DND-41 (cell line): ENCODE measurements around the gene COA5.

Source experiments
- ATAC-seq: fragments of 200-7000 bp; cut with Tn5 transposase; 3 replicates; pipeline ENCODE4 v1.9.1; 2021; ENCODE audit warnings: low read depth; ENCODE audit not compliant: insufficient read depth
- DNase-seq: peaks from one replicate; pipeline ENCODE4 v3.0.0-alpha.2; 2020
- H2AFZ ChIP-seq: 2 replicates; pipeline ENCODE4 v1.6.0; 2012; ENCODE audit warnings: low read depth, low read length
- H3K27ac ChIP-seq: 2 replicates; pipeline ENCODE4 v1.5.1; 2012; ENCODE audit warnings: low read length, inconsistent platforms
- H3K27me3 ChIP-seq: fragments of 200-600 bp; sonication (generic); 2 replicates; pipeline ENCODE4 v1.6.0; 2012; ENCODE audit warnings: low read length, mild to moderate bottlenecking, inconsistent platforms; ENCODE audit not compliant: insufficient read depth, poor library complexity
- H3K36me3 ChIP-seq: 2 replicates; pipeline ENCODE4 v1.5.1; 2012; ENCODE audit warnings: low read length, inconsistent platforms; ENCODE audit not compliant: insufficient read depth
- H3K4me1 ChIP-seq: 2 replicates; pipeline ENCODE4 v1.5.1; 2012; ENCODE audit warnings: mild to moderate bottlenecking, low read length; ENCODE audit not compliant: insufficient read depth
- H3K4me2 ChIP-seq: 2 replicates; pipeline ENCODE4 v1.6.0; 2012; ENCODE audit warnings: mild to moderate bottlenecking, moderate library complexity, low read length, inconsistent platforms; ENCODE audit not compliant: insufficient read depth
- H3K4me3 ChIP-seq, 2 experiments: fragments of 200-600 bp in 1 of 2; shearing (Covaris generic) in 1 of 2; 2 replicates each; pipeline ENCODE4 v1.5.1; 2012 to 2016; ENCODE audit warnings: inconsistent platforms in 2 of 2, low read length in 2 of 2, mild to moderate bottlenecking in 2 of 2, low read depth in 1 of 2, moderate library complexity in 1 of 2
- H3K79me2 ChIP-seq: 2 replicates; pipeline ENCODE4 v1.6.0; 2012; ENCODE audit warnings: low read length, inconsistent platforms; ENCODE audit not compliant: insufficient read depth
- H3K9ac ChIP-seq: 2 replicates; pipeline ENCODE4 v1.6.0; 2012; ENCODE audit warnings: low read depth, mild to moderate bottlenecking, inconsistent platforms, low read length, moderate library complexity
- H3K9me3 ChIP-seq: 2 replicates; pipeline ENCODE4 v1.5.1; 2012; ENCODE audit warnings: low read length, moderate library complexity, mild to moderate bottlenecking, inconsistent platforms; ENCODE audit not compliant: insufficient read depth, severe bottlenecking
- H4K20me1 ChIP-seq: 2 replicates; pipeline ENCODE4 v1.6.0; 2012; ENCODE audit warnings: low read length; ENCODE audit not compliant: insufficient read depth
- CTCF ChIP-seq: IDR thresholded peaks from 2 replicates; pipeline ENCODE4 v1.5.1; 2012; ENCODE audit warnings: borderline replicate concordance, low read length, moderate library complexity, mild to moderate bottlenecking; ENCODE audit not compliant: poor library complexity, severe bottlenecking; ENCODE audit errors: extremely low read depth
- EZH2 ChIP-seq: IDR thresholded peaks from 3 replicates; pipeline ENCODE4 v1.6.1; 2012; ENCODE audit warnings: borderline replicate concordance, low read depth, mild to moderate bottlenecking, moderate library complexity, low read length, inconsistent platforms; ENCODE audit not compliant: severe bottlenecking

COA5 gene

GRCh38 chr2:98571121-98571701, 37.1 kb downstream of the COA5 start:
- peaks cover 79% of the 10 kb centered on the region for H3K36me3 ChIP-seq
- no peak overlapping the region for H2AFZ ChIP-seq
- H3K4me3 ChIP-seq = no peak overlapping the region
- H3K9ac ChIP-seq = no peak overlapping the region
- ATAC-seq (no peak), DNase-seq (no peak)
- H3K79me2 ChIP-seq = no peaks in the 10 kb centered on the region
- no peak overlapping the region for H3K4me2 ChIP-seq
- no peaks in the 10 kb centered on the region for H3K9me3 ChIP-seq
- H4K20me1 ChIP-seq = no peaks in the 10 kb centered on the region
- H3K27ac ChIP-seq = no peak overlapping the region
- no peaks in the 10 kb centered on the region for H3K27me3 ChIP-seq
- TF ChIP-seq EZH2 = no peak
- no peak for TF ChIP-seq CTCF
- no peaks in the 10 kb centered on the region for H3K4me1 ChIP-seq

DNA sequence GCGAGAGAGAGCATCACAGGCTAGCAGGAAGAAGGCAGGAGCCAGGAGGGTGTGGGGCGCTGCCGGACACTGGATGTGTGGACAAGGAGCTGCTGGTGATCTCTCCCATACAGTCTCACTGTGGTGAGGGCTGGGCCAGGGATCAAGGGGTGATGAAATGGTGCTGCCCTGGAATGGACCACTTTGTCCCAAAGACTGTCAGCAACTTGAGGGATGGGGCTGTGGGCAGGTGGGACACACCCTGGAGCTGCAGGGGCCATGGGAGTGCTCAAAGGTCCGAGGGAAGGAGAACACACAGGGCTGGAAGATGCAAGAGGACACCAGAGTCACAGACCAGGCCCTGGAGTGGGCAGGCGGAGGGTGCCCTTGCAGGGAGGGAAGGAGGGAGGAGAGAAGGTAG, 38.0 kb downstream of the COA5 start:
- TF ChIP-seq EZH2 (no peak), CTCF (no peak)
- Histone ChIP-seq H3K27me3 (no peaks in the 10 kb centered on the region), H3K4me3 (no peak overlapping the region), H2AFZ (no peak overlapping the region), H3K36me3 (peaks cover 87% of the 10 kb centered on the region), H4K20me1 (no peaks in the 10 kb centered on the region), H3K27ac (no peak overlapping the region), H3K9ac (no peak overlapping the region), H3K4me1 (peaks cover 5% of the 10 kb centered on the region; the same call in 1 of the 2 replicates), H3K79me2 (no peaks in the 10 kb centered on the region), H3K4me2 (no peak overlapping the region), H3K9me3 (no peaks in the 10 kb centered on the region)
- no peak for ATAC-seq
- DNase-seq = no peak

- ATAC-seq (no peak), DNase-seq (no peak)
- no peaks in the 10 kb centered on the region for H3K9me3 ChIP-seq
- peaks cover 91% of the 10 kb centered on the region for H3K36me3 ChIP-seq
- no peaks in the 10 kb centered on the region for H3K27me3 ChIP-seq
- no peak overlapping the region for H2AFZ ChIP-seq
- H3K79me2 ChIP-seq = no peaks in the 10 kb centered on the region
- no peak for TF ChIP-seq EZH2
- no peak for TF ChIP-seq CTCF
- H3K4me1 ChIP-seq = peaks cover 10% of the 10 kb centered on the region
- no peak overlapping the region for H3K27ac ChIP-seq
- no peaks in the 10 kb centered on the region for H4K20me1 ChIP-seq
- no peak overlapping the region for H3K9ac ChIP-seq
- H3K4me3 ChIP-seq = no peak overlapping the region
- H3K4me2 ChIP-seq = no peak overlapping the region
These were observed 38.4 kb downstream of the COA5 start for GRCh38 chr2:98569915-98570314.
